Tongue (tissue), 2 donors: ENCODE measurements around the gene OR7D2. TPM values are rescaled to one million over a fixed set of nuclear protein-coding genes. Genes with fewer than 3 reads are reported as not detected.
"Not testable (repeated sequence)": the region's sequence is repeated elsewhere in the genome, so short reads cannot be mapped to it uniquely, and the experiment has no call there.

Experiments used
- DNase-seq: peaks from one replicate; pipeline ENCODE4 v3.0.0-alpha.2; 2015
- total RNA-seq: library from RNA; depleted of rRNA; stranded (reverse); fragments of >200 nt; gene quantifications from one replicate; pipeline ENCODE4 v1.2.3, GENCODE V29; 2014

OR7D2 gene
- not detected for total RNA-seq

- no peak for DNase-seq
These were observed at the start of gene OR7D2 for GRCh38 chr19:9178901-9179300. OR7D2 (plus strand) TSS chr19:9178979; CDS start chr19:9185782, 6,803 bp downstream.

GRCh38 chr19:9130965-9131364 lies 47.8 kb upstream of the OR7D2 start:
- DNase-seq, result no peak

GRCh38 chr19:9132422-9132821 lies 46.4 kb upstream of the OR7D2 start:
- DNase-seq, result no peak

- peak; percentile 16 for DNase-seq
These were observed 39.1 kb upstream of the OR7D2 start for GRCh38 chr19:9139609-9140158.

- DNase-seq, result peak; percentile 98
These were observed 38.5 kb upstream of the OR7D2 start, which contains the start of gene ZNF317 for GRCh38 chr19:9140159-9140874. ZNF317 (plus strand) TSS chr19:9140397; CDS start chr19:9156017, 15,620 bp downstream.

GRCh38 chr19:9144920-9145319 lies 33.9 kb upstream of the OR7D2 start:
- DNase-seq, result no peak

GRCh38 chr19:9146882-9147281 lies 31.9 kb upstream of the OR7D2 start:
- no peak for DNase-seq

GRCh38 chr19:9148697-9149096 lies 30.1 kb upstream of the OR7D2 start:
- no peak for DNase-seq

GRCh38 chr19:9149997-9150396 lies 28.8 kb upstream of the OR7D2 start:
- no peak for DNase-seq

- DNase-seq, result no peak
These were observed 28.1 kb upstream of the OR7D2 start for GRCh38 chr19:9150650-9151049.

GRCh38 chr19:9151367-9151766 lies 27.4 kb upstream of the OR7D2 start:
- DNase-seq, result no peak

GRCh38 chr19:9155591-9155990 lies 23.2 kb upstream of the OR7D2 start:
- DNase-seq, result no peak

- no peak for DNase-seq
These were observed 22.5 kb upstream of the OR7D2 start for GRCh38 chr19:9156304-9156703.

GRCh38 chr19:9159891-9160290 lies 18.9 kb upstream of the OR7D2 start:
- no peak for DNase-seq

- DNase-seq, result no peak
These were observed 17.4 kb upstream of the OR7D2 start for GRCh38 chr19:9161427-9161826.

GRCh38 chr19:9165261-9165660 lies 13.5 kb upstream of the OR7D2 start:
- DNase-seq, result no peak

GRCh38 chr19:9166846-9167245 lies 11.9 kb upstream of the OR7D2 start:
- DNase-seq, result no peak

- no peak for DNase-seq
These were observed 7.3 kb upstream of the OR7D2 start for GRCh38 chr19:9171393-9171991.

GRCh38 chr19:9175326-9175725 lies 3.5 kb upstream of the OR7D2 start:
- no peak for DNase-seq

- no peak for DNase-seq
These were observed 4.2 kb downstream of the OR7D2 start for GRCh38 chr19:9183000-9183399.

GRCh38 chr19:9187191-9187590 lies 8.4 kb downstream of the OR7D2 start:
- DNase-seq, result no peak

- DNase-seq, result no peak
These were observed 10.8 kb downstream of the OR7D2 start for GRCh38 chr19:9189535-9189934.

- not testable (repeated sequence) for DNase-seq
These were observed 19.3 kb downstream of the OR7D2 start for GRCh38 chr19:9198044-9198443.
